NCI-H1092 treated with DMSO at 0.1 percent for 48 hours (cell line): ENCODE data around the gene CDC42EP1.

Experiments
- DNase-seq: peaks from one replicate; lab custom pipeline; 2025; lab: John Stamatoyannopoulos, UW

CDC42EP1 gene

DNA sequence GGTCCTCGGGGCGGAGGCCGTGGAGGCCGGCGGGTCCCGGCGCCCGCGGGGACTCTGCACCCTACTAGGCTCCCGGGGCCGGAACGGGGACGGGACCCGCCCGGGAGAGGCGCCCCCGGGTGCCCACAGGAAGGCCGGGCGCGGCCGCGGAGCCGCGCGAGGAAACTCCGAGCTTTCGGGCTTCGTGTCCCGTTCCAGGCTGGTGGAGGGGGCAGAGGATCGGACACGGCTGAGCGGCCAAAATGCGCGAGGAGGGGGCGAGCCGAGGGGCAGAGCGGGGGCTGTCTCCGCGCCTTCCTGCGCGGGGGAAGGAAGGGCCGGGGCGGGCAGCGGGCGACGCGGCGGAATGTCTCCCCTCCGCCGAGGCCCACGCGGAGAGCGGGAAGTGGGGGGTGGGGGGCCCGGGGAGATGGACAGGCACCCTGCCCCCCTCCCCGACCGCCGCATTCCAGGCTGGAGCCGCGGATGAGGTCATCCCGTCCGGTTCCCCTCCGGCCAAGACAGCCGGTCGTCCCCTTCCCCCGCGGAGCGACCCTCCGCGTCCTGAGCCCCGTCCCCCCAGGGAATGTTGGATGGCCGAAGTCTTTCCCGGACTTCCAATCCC is 430 bp downstream of the CDC42EP1 start:
- no peak for DNase-seq

DNA sequence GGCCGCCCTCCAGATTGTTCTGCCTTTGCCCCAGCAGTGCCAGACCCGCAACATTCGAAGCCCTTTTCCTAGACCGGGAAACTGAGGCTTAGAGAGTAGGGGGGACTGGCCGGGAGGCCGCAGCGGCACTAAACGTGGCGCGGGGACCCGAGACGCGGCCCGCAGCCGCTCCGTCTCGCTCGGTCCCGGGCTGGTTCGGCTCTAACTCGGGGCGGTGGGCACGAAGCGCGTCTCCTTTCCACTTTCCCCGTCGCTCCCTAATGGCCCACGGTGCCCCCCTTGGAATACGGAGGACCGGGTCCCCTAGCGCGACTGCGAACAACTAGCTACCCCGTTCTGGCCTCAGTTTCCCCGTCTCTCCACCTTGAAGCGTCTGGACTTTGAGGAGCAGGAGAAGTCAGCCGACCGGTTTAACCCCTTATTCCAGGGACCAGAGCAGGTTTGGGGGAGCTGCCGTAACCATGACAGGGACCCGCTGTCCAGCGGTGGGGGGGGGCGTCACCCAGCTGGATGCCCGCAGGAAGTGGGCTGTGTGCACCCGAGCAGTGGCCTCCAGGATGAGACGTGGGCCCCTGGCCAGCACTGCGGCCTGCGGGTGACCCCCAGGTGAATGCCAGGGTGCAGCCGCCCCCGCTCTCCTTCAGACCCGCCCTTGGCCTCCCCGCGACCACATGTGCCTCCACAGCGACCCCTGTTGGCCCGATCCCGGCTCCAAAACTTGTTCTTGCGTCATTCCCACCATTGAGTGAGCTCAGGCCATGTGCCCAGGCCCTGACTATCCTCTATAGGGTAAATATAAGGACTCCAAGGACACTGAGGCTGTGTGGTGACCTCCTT is 1.1 kb downstream of the CDC42EP1 start:
- peak; percentile 49 for DNase-seq

DNA sequence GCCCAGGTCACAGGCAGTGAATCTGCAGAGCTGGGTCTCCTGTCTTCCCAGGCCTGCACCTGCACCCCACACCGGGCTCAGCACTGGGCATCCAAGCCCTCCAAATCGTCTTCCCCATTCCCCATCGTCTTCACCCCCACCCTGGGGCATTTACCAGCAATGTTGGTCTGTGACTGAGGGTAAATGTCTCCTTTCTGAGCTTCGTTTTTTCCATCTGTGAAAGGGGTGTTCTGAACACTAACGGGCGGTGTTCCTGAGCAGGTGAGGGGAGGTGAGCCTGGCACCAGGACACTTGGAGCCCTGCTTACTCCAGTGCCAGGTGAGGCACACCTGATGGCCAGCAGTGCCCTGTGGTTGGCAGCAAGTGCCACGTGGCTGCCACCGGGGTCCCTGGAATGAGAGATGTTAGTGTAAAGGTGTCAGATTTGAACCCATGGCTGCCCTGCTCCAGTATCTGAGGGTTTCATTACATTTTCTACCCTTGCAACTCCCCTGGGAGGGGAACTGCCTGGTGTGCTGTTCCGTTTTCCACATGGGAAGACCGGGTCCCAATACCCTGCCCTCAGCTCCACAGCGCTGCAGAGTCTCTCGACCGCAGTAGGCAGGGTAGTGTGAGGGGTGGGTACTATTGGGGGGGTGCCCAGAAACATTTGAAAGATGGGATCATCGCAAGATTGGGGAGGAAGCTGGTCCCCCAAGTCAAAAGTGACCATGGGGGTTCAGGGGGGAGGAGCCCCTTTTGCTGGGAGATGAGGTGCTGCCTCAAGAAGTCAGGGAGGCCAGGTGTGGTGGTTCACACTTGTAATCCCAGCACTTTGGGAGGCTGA is 2.0 kb downstream of the CDC42EP1 start:
- DNase-seq = no peak

DNA sequence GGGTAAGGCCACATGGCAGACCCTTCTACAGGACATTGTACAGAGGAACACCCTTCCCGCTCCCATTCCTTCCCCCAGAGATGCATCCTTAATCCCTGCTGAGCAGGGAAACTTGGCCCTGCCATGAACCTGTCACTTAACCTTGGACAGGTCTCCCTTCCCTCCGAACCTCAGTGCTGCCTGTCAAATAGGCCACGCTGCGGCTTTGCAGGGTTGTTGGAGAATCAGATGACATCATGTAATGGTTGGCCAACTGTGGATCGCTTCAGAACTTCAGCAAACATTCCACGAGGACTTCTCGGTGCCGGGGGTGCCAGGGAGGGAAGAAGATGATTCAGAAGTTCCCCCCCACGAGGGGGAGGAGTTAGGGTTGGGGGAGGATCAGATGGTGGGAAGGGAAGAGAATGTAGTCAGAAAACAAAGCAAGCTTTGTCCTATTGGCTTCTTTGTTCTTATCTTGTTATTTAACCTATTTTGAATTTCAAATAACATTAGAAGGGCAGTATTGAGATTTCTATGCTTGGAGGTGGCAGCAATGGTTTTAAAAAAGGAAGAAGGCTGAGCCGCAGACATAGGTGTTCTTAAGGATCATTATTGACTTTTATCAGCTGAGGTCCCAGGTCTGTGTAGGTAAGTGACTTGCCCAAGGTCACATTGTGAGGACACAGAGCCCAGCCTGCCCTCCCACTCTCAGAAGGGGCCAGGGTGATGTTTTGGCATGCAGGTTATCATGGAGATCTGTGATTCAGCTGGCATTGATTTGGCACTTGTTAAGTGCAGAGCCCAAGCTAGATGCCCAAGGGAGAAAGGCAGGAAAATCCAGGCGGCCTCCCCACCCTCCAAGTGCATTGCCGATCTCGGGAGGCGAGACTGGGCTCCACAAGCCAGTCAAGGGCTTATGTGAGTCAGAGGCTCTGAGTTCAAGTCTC is 3.1 kb downstream of the CDC42EP1 start:
- no peak for DNase-seq

DNA sequence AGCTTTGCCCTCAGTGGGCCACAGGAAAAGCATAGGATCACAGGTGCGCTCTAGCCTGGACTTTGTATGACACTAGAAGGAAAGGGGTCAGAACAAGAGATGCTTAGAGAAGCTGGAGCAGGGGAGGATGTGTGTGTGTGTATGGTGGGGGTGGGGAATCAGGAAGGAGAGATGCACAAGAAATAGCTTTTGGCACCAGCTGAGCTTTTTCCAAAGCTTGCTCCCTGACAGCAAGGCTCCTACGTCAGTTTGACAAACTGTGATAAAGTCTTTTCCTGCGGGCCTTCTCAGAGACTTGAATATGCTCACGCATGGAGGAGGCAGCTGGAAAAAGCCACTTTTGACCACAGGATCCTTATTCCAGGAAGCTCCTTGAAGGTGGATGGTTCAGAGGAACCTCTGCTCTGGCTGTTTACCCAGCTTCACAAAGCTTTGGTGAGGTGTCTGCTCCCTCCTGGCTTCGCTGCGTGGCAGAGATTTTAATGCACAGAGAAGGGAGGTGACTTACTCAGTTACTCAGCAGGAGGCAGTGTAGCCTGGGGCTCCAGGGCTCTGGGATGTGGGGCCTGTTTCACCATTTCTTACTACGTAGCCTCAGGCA is 3.9 kb downstream of the CDC42EP1 start:
- no peak for DNase-seq

DNA sequence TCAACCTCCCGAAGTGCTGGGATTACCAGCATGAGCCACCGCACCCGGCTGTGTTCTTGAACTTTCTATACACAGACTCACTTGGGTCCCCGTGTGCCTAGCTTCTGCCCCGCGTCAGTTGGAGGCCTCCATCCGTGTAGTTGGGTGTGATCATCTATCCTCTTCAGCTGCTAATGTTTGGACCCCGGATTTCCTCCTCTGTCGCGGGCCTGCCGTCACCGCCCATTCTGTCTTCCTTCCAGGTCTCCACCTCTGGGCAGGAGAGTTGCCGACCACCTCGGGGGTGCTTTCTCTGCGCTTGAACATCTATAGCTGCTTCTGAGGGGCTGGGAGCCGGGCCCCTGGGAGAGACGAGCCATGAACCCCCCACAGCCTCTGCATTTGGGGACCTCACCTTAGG is 5.5 kb downstream of the CDC42EP1 start:
- no peak for DNase-seq

DNA sequence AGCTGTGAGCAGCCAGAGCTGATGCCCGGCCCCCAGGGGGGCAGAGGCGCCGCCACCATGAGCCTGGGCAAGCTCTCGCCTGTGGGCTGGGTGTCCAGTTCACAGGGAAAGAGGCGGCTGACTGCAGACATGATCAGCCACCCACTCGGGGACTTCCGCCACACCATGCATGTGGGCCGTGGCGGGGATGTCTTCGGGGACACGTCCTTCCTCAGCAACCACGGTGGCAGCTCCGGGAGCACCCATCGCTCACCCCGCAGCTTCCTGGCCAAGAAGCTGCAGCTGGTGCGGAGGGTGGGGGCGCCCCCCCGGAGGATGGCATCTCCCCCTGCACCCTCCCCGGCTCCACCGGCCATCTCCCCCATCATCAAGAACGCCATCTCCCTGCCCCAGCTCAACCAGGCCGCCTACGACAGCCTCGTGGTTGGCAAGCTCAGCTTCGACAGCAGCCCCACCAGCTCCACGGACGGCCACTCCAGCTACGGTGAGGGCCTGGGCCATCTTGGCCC is 6.1 kb downstream of the CDC42EP1 start:
- no peak for DNase-seq

DNA sequence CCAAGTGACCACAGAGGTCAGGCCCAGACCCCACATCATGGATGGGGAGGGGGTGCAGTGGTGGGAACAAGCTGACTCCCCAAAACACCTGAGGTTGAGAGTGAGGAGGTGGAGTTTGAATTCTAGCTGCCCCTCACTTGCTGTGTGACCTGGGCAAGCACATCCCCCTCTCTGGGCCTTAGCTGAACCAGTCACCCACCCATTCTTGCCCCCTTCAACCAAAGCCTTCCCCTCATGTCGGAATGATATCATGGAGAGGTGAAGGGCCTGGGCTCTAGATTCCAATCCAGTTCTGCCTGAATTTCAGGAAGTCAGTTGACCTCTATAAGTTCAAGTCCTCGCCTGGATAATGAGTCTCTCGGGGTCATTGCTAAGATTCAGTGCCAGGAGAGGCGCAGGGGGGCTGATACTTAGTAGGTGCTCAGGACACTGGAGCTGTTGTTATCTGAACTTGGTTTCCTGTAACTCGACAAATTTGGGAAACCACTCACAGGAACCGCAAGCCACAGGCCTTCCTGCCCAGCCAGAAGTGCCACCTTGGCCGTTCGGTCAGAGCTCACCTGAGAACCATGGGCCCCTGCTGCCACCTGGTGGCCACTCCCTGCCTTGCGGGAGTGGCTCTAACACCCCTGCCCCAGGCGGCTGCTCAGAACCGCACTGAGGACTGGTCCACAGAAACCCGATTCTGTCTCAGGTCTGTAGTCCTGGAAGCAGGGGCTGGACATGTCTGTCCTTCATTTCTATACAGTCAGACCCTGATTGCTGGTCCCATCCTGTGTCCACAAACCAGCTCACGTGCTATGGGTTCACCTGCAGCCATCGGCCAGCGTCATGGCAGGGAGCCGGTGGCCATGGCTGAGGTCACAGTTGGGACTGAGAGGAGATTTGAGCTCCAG is 6.9 kb downstream of the CDC42EP1 start:
- DNase-seq = peak; percentile 71

DNA sequence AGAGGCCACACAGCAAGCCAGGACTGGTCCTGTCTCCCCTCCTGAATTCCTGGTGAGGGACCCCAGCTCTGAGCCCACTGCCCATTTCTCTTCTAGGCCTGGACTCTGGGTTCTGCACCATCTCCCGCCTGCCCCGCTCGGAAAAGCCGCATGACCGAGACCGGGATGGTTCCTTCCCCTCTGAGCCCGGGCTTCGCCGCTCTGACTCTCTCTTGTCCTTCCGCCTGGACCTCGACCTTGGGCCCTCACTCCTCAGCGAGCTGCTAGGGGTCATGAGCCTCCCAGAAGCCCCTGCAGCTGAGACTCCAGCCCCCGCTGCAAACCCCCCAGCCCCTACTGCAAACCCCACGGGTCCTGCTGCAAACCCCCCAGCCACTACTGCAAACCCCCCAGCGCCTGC is 7.7 kb downstream of the CDC42EP1 start:
- no peak for DNase-seq

DNA sequence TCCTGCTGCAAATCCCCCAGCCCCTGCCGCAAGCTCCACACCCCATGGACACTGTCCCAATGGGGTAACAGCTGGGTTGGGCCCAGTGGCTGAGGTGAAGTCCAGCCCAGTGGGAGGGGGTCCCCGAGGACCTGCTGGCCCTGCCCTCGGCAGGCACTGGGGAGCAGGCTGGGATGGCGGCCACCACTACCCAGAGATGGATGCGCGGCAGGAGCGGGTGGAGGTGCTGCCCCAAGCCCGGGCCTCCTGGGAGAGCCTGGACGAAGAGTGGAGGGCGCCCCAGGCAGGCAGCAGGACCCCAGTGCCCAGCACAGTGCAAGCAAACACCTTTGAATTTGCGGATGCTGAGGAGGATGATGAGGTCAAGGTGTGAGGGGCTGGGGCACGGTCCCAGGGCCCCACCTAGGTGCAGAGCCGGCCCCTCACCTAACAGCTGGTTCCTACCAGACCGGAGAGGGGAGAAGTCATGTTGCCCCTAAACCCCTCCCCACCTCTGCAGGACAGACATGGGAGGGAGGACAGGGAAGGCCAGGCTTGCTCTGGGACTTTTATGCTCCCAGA is 8.2 kb downstream of the CDC42EP1 start:
- no peak for DNase-seq

DNA sequence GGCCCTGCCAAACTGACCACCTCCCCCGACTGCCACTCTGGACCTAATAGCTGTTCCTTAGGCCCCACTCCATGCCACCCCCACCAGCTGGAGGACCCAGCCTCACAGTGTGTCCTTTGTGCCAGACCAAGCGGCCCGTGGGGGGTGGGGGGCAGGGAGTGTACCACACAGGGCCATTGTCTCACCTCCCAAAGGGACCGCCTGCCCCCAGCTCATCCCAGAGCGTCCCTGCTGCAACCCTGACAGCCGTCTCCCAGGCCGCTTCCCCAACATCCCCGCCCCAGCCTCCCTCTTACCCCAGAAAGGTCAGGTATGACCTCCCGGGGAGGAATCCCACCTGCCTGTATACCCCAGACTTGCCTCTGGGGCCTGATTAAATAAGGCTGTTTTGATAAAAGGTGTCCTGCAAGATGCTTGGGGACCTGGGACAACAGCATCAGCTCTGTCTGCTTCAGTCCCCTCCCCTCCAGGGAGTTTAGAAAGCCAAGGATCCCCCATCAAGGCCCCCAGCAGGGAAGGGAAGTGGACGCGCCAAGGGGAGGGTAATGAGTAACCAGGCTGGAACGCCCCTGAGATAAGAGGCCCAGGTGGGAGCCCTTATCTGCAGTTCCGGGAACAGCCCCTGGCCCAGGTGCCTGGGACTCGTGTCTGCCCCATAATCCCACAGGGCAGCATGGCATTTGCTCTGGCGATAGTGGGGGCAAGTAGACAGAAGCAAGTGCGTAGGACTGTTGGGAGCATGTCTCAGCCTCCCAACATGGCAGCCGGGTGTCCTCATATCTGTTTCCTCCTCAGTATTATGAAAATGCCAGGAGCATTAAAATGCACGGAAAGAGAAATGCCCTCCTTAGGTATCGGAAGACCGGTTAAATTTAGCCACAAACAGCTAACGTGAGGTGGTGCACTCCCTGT is 9.0 kb downstream of the CDC42EP1 start:
- no peak for DNase-seq

DNA sequence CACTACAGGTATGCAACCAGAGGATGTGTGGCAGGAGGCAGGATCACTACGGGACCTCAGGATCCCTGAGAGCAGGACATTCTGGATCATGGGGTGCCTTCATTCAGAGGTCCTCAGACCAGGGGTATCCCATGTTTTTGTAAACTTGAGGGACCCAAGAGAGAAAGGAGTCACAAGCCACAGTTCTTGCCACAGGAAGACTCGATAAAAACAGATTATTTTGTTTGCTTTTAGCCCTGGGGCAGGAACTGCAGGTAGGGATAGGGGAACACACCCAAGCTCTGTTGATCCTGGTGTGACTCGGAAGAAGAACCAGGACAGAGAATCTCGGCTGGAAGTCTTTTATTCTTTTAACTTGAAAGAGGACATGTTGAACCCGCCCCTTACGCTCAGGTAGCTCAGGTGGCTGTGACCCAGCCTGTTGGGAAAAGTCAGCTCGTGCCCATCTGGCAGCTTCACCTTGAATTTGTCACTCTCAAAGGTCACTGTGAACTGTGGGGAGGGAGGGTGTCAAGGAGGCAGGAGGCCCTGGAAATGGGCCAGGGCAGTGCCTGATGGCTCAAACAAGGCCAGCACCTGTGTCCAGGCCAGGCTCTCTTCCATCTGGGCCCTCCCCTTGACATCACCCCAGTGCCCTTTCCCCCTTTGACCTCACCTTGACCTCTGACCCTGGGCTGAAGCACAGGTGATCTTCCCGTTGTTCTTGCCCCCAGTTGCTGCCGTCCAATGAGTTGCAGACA is 9.8 kb downstream of the CDC42EP1 start:
- DNase-seq = no peak

DNA sequence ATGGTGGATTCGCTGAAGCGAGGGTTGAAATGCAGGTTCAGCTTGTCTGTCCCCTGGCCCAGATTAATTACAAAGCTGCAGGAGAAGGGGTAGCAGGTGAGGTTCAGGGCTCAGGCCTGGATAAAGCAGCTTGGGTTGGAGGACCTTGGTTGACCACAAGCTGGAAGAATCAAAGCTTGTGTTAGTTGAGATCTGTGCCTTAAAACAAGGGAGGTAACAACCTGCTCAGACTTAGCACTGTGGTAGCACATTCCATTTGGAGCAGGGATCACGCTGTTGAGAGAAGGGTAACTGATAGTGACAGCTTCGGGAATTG is 10.3 kb downstream of the CDC42EP1 start:
- no peak for DNase-seq

DNA sequence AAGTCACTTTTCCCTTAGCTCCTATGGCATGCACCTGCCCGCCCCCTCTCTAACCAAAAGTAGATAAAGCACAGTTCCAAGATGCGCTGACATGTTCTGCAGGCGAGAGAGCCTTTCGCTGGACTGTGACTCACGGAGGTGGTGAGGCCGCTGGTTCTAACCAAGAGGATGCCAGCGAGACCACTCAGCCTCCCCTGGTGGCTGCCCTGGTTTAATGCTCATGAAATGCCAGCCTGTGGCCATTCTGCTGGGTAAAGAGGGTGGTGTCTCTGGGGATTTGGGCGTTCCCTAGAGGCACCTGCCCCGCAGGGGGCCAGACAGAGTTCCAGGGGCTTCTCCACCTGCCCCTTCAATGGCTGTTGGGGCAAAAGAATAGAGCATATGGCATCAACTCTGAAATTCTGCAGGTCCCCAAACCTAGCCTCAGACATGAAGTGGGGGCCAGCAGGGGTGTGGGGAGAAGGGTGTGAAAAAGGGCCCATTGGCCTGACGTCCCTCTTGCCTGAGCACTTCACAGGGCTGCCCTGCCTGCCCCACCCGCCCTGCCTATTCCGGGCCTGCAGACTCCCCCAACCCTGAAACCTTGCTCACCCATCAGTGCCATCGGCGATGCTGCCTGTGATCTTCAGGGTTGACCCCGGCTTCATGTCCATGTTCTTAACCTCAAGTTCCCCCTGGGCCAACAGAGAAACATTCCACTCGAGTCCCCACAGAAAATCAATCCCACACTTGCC is 11.1 kb downstream of the CDC42EP1 start:
- no peak for DNase-seq

DNA sequence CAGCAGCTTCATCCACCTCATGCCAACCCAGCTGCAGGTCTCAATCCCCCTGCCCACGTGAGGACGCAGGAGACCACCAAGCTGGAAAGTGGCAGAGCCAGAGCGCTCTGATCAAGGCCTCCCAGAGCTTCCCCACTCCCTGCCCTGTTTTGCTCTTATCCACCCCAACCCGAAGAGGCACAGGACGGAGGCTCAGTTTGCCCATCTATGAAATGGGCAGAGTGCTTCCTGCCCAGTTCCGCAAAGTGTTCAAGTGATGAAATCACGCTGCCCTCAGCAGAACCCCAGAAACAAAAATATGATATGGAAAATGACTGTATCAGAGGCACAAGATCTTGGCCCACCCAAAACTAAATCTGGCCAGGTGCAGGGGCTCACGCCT is 11.7 kb downstream of the CDC42EP1 start:
- no peak for DNase-seq

DNA sequence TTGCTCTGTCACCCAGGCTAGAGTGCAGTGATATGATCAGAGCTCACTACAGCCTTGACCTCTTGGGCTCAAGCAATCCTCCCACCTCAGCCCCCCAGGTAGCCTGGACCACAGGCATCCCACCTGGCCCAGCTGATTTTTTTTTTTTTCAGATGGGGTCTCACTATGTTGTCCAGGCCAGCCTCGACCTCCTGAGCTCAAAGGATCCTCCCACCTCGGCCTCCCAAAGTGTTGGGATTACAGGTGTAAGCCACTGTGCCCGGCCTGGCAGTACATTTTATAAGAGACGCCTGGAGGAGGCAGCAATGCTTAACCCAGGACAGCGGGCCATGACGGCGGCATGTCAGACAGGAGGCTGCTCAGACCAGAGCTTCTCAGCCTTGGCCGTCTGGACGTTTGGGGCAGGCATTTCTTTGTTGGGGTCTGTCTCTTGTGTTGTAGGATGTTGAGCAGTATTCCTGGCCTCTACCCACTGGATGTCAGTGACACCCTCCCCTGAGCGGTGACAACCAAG is 15.3 kb downstream of the CDC42EP1 start:
- no peak for DNase-seq

DNA sequence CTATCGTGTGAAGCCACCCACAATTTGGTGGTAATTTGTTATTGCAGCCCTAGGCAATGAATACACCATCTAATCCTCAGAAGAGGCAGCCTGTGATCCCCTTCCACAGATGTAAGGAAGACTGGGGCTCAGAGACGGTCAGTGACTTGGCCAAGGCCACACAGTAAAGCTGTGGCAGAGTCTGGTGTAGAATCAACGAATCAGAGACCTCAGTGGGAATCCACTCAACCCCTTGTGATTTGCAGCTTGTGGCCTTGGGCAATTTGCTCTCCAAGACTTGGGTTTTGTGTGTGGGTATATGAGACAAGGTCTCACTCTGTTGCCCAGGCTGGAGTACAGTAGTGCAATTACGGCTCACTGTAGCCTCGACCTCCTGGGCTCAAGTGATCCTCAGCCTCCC is 17.7 kb downstream of the CDC42EP1 start:
- no peak for DNase-seq
